D721Med (cell line): ENCODE data around the gene ALDOA.

ENCODE experiments used
- DNase-seq: peaks from one replicate; pipeline ENCODE4 v3.0.0; 2011; ENCODE audit warnings: low spot score; ENCODE audit not compliant: insufficient read length
- FAIRE-seq: peaks from 2 replicates; lab custom pipeline; 2011; peaks lifted over from hg19 to GRCh38; lab: Jason Lieb, UNC
- TF ChIP-seq, protein P1 (sequence below): IDR thresholded peaks from 2 replicates; pipeline ENCODE4 v1.5.1; 2012; ENCODE audit warnings: mild to moderate bottlenecking, control low read depth; ENCODE audit not compliant: insufficient read depth; ENCODE audit errors: missing control alignments

The ALDOA gene

DNA sequence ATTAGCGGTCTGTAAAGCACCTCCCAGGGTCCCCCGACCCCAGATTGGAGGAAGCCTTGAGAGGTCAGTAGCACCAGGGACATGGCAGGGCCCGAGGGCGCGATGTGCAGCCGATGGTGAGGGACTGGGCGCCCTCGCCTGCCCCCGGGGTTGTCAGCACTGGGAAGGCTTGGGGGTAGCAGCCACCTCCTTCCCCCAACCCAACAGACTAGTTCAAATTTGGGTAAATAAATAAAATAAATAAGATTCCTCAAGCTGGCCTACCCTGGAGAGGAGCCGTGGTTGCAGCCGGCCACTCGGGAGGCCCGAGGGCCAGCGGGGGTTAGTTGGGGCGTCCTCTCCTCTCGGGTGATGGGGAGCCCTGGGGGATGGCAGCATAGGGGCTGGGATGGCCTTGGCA is 41.1 kb upstream of the ALDOA start:
- FAIRE-seq (no peak), DNase-seq (no peak)
- TF ChIP-seq, protein P1, sequence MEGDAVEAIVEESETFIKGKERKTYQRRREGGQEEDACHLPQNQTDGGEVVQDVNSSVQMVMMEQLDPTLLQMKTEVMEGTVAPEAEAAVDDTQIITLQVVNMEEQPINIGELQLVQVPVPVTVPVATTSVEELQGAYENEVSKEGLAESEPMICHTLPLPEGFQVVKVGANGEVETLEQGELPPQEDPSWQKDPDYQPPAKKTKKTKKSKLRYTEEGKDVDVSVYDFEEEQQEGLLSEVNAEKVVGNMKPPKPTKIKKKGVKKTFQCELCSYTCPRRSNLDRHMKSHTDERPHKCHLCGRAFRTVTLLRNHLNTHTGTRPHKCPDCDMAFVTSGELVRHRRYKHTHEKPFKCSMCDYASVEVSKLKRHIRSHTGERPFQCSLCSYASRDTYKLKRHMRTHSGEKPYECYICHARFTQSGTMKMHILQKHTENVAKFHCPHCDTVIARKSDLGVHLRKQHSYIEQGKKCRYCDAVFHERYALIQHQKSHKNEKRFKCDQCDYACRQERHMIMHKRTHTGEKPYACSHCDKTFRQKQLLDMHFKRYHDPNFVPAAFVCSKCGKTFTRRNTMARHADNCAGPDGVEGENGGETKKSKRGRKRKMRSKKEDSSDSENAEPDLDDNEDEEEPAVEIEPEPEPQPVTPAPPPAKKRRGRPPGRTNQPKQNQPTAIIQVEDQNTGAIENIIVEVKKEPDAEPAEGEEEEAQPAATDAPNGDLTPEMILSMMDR: no peak

DNA sequence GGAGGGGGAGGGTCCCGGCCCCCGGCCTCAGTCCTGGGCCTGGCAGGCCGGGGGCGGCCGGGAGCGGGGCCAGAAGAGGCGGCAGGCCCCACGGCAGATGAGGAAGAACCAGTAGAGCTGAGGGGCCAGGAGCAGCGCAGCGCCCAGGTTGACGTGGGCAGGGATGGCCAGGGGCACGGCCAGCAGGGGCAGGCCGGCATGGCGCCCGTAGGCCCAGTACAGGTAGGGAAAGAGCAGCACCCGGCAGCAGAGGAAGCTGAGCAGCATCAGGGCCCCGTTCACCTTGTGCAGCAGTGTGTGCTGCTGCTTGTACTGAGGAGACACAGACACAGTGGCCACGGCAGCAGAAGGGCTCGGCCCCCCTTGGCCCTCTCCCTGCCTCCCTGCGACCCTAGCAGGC is 40.4 kb upstream of the ALDOA start:
- FAIRE-seq (no peak), DNase-seq (no peak)
- TF ChIP-seq, protein P1: no peak

DNA sequence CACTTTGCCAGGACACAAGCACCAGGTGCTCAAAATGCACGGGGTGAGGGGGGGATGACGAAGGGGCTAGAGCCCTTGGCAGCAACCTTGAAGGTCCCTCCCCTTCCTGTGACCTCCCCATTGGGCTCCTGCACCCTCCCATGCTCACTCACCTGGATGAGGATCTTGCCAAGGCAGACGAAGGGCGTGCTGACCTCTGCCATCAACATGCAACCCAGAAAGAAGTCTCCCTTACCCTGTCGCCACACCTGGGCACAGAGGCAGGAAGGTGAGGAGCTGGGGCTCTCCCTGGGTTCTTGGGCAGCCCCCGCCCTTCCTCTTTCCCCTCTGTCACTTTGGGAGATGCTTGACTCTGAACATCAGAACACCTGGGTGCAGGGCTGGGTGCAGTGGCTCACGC is 40.0 kb upstream of the ALDOA start:
- DNase-seq (no peak), FAIRE-seq (no peak)
- TF ChIP-seq, protein P1: no peak

DNA sequence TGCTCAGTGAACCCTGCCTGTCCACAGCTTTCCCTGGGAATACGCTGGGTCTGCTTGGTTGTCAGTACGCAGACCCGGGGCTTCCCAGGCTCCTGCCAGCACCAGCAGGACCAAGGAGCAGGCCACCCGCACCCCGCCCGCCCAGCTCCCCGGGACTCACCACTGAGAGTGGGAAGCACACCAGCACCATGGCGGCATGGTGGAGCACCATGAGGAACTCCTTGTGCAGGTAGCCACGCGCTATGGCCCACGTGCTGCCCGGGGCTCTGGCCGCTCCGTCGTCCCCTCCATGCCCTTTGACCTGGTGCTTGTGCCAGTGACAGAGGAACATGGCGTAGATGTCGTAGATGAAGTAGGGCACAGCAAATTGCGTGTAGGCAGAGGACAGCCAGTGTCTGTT is 39.1 kb upstream of the ALDOA start:
- TF ChIP-seq, protein P1: no peak
- FAIRE-seq (no peak), DNase-seq (no peak)

DNA sequence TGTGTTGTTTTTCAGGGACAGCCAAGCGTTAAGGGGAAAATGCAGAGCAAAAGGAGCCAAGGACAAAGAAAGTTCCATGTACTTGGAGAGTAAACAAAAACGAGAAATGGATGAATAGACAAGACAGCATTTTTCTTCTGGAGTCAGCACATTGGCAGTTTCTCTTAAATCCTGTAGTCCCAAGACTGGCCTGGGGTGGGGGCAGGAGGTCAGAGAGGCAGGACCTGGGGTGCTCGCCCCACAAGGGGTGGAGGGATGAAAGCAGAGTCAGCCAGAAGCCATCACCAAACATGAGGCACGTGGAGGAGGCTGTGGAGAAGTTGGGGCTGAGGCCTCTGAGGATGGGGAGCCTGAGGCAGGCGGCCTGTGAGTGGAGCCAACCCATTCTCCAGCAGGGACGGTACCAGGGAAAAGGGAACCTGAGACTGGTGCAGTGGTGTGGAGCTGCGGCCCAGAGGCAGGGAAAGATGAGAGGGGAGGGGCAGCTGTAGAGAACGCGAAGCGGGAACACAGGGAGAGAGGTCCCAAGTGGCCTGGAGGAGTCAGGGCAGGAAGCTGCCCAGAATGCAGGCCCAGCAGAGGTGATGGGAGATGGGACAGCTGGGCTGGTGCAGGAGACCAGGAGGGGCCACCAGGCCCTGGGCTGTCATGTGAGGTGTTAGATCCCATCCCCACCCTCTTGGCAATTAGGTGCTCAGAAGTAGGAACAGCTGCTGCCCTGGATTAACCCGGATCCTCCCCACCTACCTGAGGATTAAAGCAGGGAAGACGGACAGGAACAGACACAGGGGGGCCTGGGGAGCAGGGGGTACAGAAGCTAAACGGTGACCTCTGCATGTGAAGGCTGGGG is 37.7 kb upstream of the ALDOA start:
- TF ChIP-seq, protein P1: no peak
- FAIRE-seq (peak; percentile 89), DNase-seq (peak; percentile 52)

DNA sequence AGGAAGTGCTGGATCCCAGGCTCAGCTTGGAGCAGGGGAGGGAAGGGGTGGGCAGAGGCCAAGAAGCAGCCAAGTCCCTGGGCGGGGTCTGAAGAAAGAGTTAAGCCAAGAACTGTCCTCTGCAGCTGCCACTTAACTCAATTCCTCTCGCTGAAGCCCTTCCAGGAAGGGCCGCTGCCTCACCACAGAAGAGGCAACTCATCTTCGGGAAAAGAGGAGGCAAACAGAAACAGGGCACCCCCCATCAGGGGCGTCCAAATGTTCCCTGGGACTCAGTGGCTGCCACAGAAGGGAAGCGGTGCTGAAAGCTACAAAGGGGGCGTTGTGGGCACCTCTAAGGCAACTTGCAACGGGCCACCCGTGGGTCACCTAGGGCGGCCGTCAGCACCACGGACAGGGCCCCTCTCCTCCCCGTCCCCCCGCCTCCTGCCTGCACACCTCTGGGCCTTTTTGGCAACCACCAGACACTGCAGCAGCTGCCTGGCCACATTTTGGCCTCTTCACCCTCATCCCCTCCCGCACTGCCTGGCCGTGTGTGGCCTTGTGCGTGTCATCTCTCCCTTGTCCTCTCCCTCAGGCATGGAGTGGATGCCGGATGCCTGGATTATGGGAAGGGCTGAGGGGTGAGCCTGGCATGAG is 37.0 kb upstream of the ALDOA start:
- FAIRE-seq (no peak), DNase-seq (no peak)
- TF ChIP-seq, protein P1: no peak
